B cell (primary cell): ENCODE measurements around the gene YJU2. TPM values are rescaled to one million over a fixed set of nuclear protein-coding genes. Genes with fewer than 3 reads are reported as not detected.

Source experiments
- ATAC-seq: fragments of 200-7000 bp; cut with Tn5 transposase; one replicate; pipeline ENCODE4 v1.10.0; 2021; ENCODE audit warnings: low read depth, mild to moderate bottlenecking, moderate number of reproducible peaks, moderate library complexity
- CTCF ChIA-PET: fragments of 350-600 bp; sonication (Branson Sonifier 250); formaldehyde crosslinking; loops from one replicate; lab custom pipeline; 2021; ENCODE audit warnings: antibody characterized with exemption, inconsistent platforms; lab: Charles Lee
- POLR2A ChIA-PET: fragments of 350-600 bp; sonication (Branson Sonifier 250); formaldehyde crosslinking; loops from one replicate; lab custom pipeline; 2021; ENCODE audit warnings: antibody characterized with exemption; lab: Charles Lee
- DNase-seq: peaks from one replicate; pipeline ENCODE4 v3.0.0; 2013
- H2AFZ ChIP-seq: 2 replicates; pipeline ENCODE4 v1.6.1; 2012; ENCODE audit warnings: mild to moderate bottlenecking, low read depth, low read length; ENCODE audit not compliant: insufficient read depth, poor library complexity, severe bottlenecking
- H3K27ac ChIP-seq, 2 donors: 1 replicate in 1 of 2; 2 replicates in 1 of 2; pipeline ENCODE4 v1.5.1; 2012 to 2013; ENCODE audit warnings: low read length in 2 of 2, mild to moderate bottlenecking in 2 of 2, moderate library complexity in 1 of 2
- H3K27me3 ChIP-seq, 4 experiments: fragments of 200-600 bp in 1 of 4; sonication (generic) in 1 of 4; replicated peaks in 1 of 4; 1 replicate in 2 of 4; 2 replicates in 2 of 4; pipeline versions ENCODE4 v1.6.1 to v1.7.0; 2013 to 2016; ENCODE audit warnings: low read length in 3 of 4, mild to moderate bottlenecking in 2 of 4, mixed read lengths in 1 of 4, moderate library complexity in 1 of 4; ENCODE audit not compliant: insufficient read depth in 4 of 4, control insufficient read depth in 3 of 4; ENCODE audit errors: control extremely low read depth in 1 of 4
- H3K36me3 ChIP-seq, 2 experiments: replicated peaks in 1 of 2; 1 replicate in 1 of 2; 2 replicates in 1 of 2; pipeline versions ENCODE4 v1.6.1 to v1.7.1; 2013; ENCODE audit warnings: low read length in 1 of 2; ENCODE audit not compliant: insufficient read depth in 2 of 2, control insufficient read depth in 1 of 2; ENCODE audit errors: control extremely low read depth in 1 of 2, extremely low read depth in 1 of 2
- H3K4me1 ChIP-seq, 2 donors: fragments of 200-600 bp in 1 of 2; sonication (generic) in 1 of 2; 1 replicate in 1 of 2; 2 replicates in 1 of 2; pipeline versions ENCODE4 v1.5.1 to v1.6.1; 2013 to 2017; ENCODE audit warnings: low read length in 2 of 2; ENCODE audit not compliant: control insufficient read depth in 2 of 2, insufficient read depth in 2 of 2
- H3K4me2 ChIP-seq: replicated peaks from 2 replicates; pipeline ENCODE3; 2012; ENCODE audit warnings: mild to moderate bottlenecking, low read depth, low read length; ENCODE audit not compliant: poor library complexity, severe bottlenecking
- H3K4me3 ChIP-seq, 5 experiments: fragments of 200-600 bp in 1 of 5; sonication (generic) in 1 of 5; 1 replicate in 3 of 5; 2 replicates in 2 of 5; pipeline versions ENCODE4 v1.5.1 to v1.7.0; 2011 to 2016; ENCODE audit warnings: low read length in 4 of 5, mild to moderate bottlenecking in 4 of 5, low read depth in 2 of 5, control low read depth in 1 of 5, moderate library complexity in 1 of 5; ENCODE audit not compliant: insufficient read depth in 1 of 5; ENCODE audit errors: control extremely low read depth in 1 of 5, extremely low read depth in 1 of 5
- H3K79me2 ChIP-seq: fragments of 200-600 bp; sonication (generic); one replicate; pipeline ENCODE4 v1.6.0; 2016; ENCODE audit warnings: low read length; ENCODE audit not compliant: control insufficient read depth, insufficient read depth
- H3K9ac ChIP-seq: fragments of 200-600 bp; sonication (generic); 2 replicates; pipeline ENCODE4 v1.6.1; 2017; ENCODE audit warnings: mild to moderate bottlenecking, low read length, moderate library complexity
- H3K9me3 ChIP-seq, 3 donors: one replicate each; pipeline versions ENCODE4 v1.6.1 to v1.7.1; 2013; ENCODE audit warnings: low read length in 2 of 3; ENCODE audit not compliant: control insufficient read depth in 2 of 3, insufficient read depth in 1 of 3; ENCODE audit errors: control extremely low read depth in 1 of 3
- H4K20me1 ChIP-seq: 2 replicates; pipeline ENCODE4 v1.6.0; 2012; ENCODE audit warnings: mild to moderate bottlenecking, low read length; ENCODE audit not compliant: insufficient read depth, control insufficient read depth, poor library complexity, severe bottlenecking
- H3K27ac Mint-ChIP-seq: one replicate; pipeline ENCODE4 v1.8.0; 2021; ENCODE audit warnings: mixed read lengths
- H3K27me3 Mint-ChIP-seq: one replicate; pipeline ENCODE4 v1.8.0; 2021; ENCODE audit warnings: mixed read lengths
- H3K4me1 Mint-ChIP-seq: one replicate; pipeline ENCODE4 v1.8.0; 2021; ENCODE audit warnings: mixed read lengths
- H3K4me3 Mint-ChIP-seq: one replicate; pipeline ENCODE4 v1.8.0; 2021; ENCODE audit warnings: mixed read lengths
- H3K9me3 Mint-ChIP-seq: one replicate; pipeline ENCODE4 v1.8.0; 2022; ENCODE audit warnings: mixed read lengths; ENCODE audit not compliant: insufficient read depth
- EZH2 ChIP-seq: IDR thresholded peaks from 2 replicates; pipeline ENCODE4 v1.6.1; 2012; ENCODE audit warnings: borderline replicate concordance, low read depth, mild to moderate bottlenecking, moderate library complexity, low read length; ENCODE audit not compliant: insufficient read depth, poor library complexity, severe bottlenecking
- WGBS: methylation state at CpG from one replicate; pipeline ENCODE4 v1.1.5; 2013; ENCODE audit warnings: missing lambda C conversion rate; ENCODE audit not compliant: insufficient coverage; 5-methylcytosine and 5-hydroxymethylcytosine counted together
- intact Hi-C: fragments of 100-400 bp; cut with micrococcal nuclease; formaldehyde crosslinking; loops from one replicate; pipeline ENCODE4 v1.10.0; 2022
- polyA plus RNA-seq: library from polyadenylated mRNA; depleted of rRNA; stranded (reverse); fragments of >200 nt; gene quantifications from 2 replicates; pipeline ENCODE4 v1.2.3, GENCODE V29; 2012
- total RNA-seq, 2 donors: library from RNA; stranded (reverse); fragments of 120-200 nt in 1 of 2; gene quantifications; 1 replicate in 1 of 2; 2 replicates in 1 of 2; pipeline versions ENCODE4 v1.2.3 to v1.2.4, GENCODE V29; 2013 to 2022
- TF ChIP-seq, protein P1 (sequence below): fragments of 200-600 bp; IDR thresholded peaks from one replicate; pipeline ENCODE4 v1.8.0; 2022; ENCODE audit warnings: antibody characterized with exemption, mild to moderate bottlenecking

Gene YJU2
- total and polyA plus RNA-seq, 2 donors (not counting 1 experiment from before 2014, with no cell fraction given), result 40.3 to 45.7 TPM

DNA sequence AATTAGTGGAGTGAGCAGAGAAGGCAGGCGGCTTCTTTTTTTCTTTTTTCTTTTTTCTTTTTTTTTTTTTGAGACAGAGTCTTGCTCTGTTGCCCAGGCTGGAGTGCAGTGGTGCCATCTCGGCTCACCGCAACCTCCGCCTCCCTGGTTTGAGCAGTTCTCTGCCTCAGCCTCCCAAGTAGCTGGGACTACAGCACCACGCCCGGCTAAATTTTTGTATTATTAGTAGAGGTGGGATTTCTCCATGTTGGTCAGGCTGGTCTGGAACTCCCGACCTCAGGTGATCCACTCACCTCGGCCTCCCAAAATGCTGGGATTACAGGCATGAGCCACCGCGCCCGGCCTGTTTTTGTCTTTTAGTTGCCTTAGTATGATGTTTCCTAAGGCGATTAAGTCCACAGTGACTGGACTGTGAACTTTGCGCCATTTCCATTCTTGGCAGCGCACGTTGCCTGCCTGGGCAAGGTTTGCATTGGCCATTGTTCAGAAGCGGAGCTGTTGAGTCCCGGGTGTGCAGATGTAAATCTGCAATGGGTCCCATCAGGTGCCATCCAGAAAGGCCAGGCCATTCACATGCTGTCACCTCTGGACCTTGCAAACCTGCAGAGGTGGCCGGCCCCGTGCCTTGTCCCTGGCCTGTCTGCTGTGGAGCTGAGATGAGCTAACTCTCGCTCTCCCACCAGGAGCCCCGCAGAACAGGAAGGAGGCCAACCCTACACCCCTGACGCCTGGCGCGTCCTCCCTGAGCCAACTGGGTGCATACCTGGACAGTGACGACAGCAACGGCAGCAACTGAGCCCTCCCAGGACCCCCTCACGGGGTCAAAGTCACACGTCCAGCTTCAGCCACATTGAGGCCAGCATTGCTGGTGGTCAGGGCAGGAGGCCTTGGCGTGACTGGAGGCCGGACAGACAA lies 21.3 kb downstream of the YJU2 start:
- peaks cover 0 to 51% of the 10 kb centered on the region in 2 experiments for H3K36me3 ChIP-seq
- H3K27ac Mint-ChIP-seq, result peak overlapping the region; percentile 37
- ATAC-seq (no peak), DNase-seq (no peak)
- no peak overlapping the region for H3K9ac ChIP-seq
- TF ChIP-seq, protein P1, sequence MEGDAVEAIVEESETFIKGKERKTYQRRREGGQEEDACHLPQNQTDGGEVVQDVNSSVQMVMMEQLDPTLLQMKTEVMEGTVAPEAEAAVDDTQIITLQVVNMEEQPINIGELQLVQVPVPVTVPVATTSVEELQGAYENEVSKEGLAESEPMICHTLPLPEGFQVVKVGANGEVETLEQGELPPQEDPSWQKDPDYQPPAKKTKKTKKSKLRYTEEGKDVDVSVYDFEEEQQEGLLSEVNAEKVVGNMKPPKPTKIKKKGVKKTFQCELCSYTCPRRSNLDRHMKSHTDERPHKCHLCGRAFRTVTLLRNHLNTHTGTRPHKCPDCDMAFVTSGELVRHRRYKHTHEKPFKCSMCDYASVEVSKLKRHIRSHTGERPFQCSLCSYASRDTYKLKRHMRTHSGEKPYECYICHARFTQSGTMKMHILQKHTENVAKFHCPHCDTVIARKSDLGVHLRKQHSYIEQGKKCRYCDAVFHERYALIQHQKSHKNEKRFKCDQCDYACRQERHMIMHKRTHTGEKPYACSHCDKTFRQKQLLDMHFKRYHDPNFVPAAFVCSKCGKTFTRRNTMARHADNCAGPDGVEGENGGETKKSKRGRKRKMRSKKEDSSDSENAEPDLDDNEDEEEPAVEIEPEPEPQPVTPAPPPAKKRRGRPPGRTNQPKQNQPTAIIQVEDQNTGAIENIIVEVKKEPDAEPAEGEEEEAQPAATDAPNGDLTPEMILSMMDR, result peak; percentile 60
- TF ChIP-seq EZH2, result no peak
- ChIA-PET POLR2A (no interaction called here), CTCF (interaction anchor here (0.7 to 8.1 kb wide), 12 partner anchors 9 to 368 kb away, joined by 3 to 89 read pairs (median 4); partner anchors contain the start of genes CHAF1A and YJU2)
- no peak overlapping the region for H3K4me2 ChIP-seq
- no peaks in the 10 kb centered on the region for H3K27me3 ChIP-seq
- no peaks in the 10 kb centered on the region for H3K9me3 Mint-ChIP-seq
- no peak overlapping the region for H3K27ac ChIP-seq
- 90% methylated on average over 24 of the region's 30 CpGs for WGBS
- peaks cover 12% of the 10 kb centered on the region for H3K4me1 Mint-ChIP-seq
- H4K20me1 ChIP-seq, result peaks cover 9% of the 10 kb centered on the region
- no peak overlapping the region for H3K4me3 ChIP-seq
- no peak overlapping the region for H2AFZ ChIP-seq
- H3K27me3 Mint-ChIP-seq, result no peaks in the 10 kb centered on the region
- peaks cover 0 to 11% of the 10 kb centered on the region in 2 donors for H3K4me1 ChIP-seq
- H3K79me2 ChIP-seq, result no peaks in the 10 kb centered on the region
- H3K9me3 ChIP-seq, result peaks cover 0 to 6% (median 0%) of the 10 kb centered on the region in 3 donors
- H3K4me3 Mint-ChIP-seq, result no peak overlapping the region
- intact Hi-C loops, result loop anchor here (1.0 kb wide), 2 partner anchors 84 to 134 kb away; partner anchors contain the start of gene CHAF1A
